ENCODE data around the gene CTXND2.
"Not testable (repeated sequence)": the region's sequence is repeated elsewhere in the genome, so short reads cannot be mapped to it uniquely, and the experiment has no call there.

Gene CTXND2

GRCh38 chr1:150887018-150887417, at the start of gene CTXND2:
Gene CTXND2, plus strand, starts transcription at chr1:150887136. Its CDS starts 25,179 bp downstream, at chr1:150912315.
- Histone ChIP-seq H2AFZ (ENCODE audit: low read depth, low read length, severe bottlenecking) (no peak within 1 kb of the TSS), H3K9me2 (replicated peaks; ENCODE audit: insufficient read depth, low read length) (no peaks in the 10 kb centered on the region), H3F3A (ENCODE audit: insufficient read depth) (no peaks in the 10 kb centered on the region), H3K4me3 (ENCODE audit: insufficient read depth, low read length, poor library complexity, severe bottlenecking) (no peak within 1 kb of the TSS), H3K36me3 (ENCODE audit: low read length) (no peaks in the 10 kb centered on the region), H3K27ac (ENCODE audit: low read depth, low read length) (no peak within 1 kb of the TSS), H3K4me2 (ENCODE audit: low read depth, low read length, poor library complexity, severe bottlenecking) (no peak within 1 kb of the TSS), H3K79me2 (ENCODE audit: insufficient read depth, low read length) (no peaks in the 10 kb centered on the region), H3K9me3 (ENCODE audit: insufficient read depth, low read length) (no peaks in the 10 kb centered on the region), H3K27me3 (ENCODE audit: low read length) (no peaks in the 10 kb centered on the region), H4K20me1 (ENCODE audit: low read depth, low read length) (no peaks in the 10 kb centered on the region), H3K9ac (ENCODE audit: low read length) (no peak within 1 kb of the TSS)
- TF ChIP-seq CTCF (IDR thresholded peaks at IDR 0.05; ENCODE audit: insufficient read depth, low read length, poor library complexity, severe bottlenecking) (no peak), EZH2phosphoT487 (conservative IDR thresholded peaks at IDR 0.05; ENCODE audit: low read length) (no peak)

DNA sequence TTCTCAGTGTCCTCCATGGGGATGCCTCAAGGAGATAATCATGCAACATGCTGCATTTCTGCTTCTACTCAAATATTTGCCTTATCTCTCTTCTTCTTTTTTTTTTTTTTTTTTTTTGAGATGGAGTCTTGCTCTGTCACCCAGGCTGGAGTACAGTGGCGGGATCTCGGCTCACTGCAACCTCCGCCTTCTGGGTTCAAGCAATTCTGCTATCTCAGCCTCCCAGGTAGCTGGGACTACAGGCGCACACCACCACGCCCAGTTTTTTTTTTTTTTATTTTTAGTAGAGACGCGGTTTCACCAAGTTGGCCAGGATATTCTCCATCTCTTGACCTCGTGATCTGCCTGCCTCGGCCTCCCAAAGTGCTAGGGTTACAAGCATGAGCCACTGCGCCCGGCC, 46.1 kb upstream of the CTXND2 start:
- not testable (repeated sequence) for H3F3A ChIP-seq (ENCODE audit: insufficient read depth); H3K9me2 ChIP-seq (replicated peaks; ENCODE audit: insufficient read depth, low read length); H3K9me3 ChIP-seq (ENCODE audit: insufficient read depth, low read length); H3K27me3 ChIP-seq (ENCODE audit: low read length); H2AFZ ChIP-seq (ENCODE audit: low read depth, low read length, severe bottlenecking); H3K79me2 ChIP-seq (ENCODE audit: insufficient read depth, low read length); H3K27ac ChIP-seq (ENCODE audit: low read depth, low read length); H3K9ac ChIP-seq (ENCODE audit: low read length); H3K36me3 ChIP-seq (ENCODE audit: low read length); H3K4me3 ChIP-seq (ENCODE audit: insufficient read depth, low read length, poor library complexity, severe bottlenecking); H4K20me1 ChIP-seq (ENCODE audit: low read depth, low read length); H3K4me2 ChIP-seq (ENCODE audit: low read depth, low read length, poor library complexity, severe bottlenecking)

GRCh38 chr1:150841626-150842025, 45.3 kb upstream of the CTXND2 start:
- Histone ChIP-seq H3F3A (ENCODE audit: insufficient read depth) (no peaks in the 10 kb centered on the region), H3K9ac (ENCODE audit: low read length) (no peak overlapping the region), H3K36me3 (ENCODE audit: low read length) (peaks cover 4% of the 10 kb centered on the region; the same call in 1 of the 2 replicates), H3K27ac (ENCODE audit: low read depth, low read length) (no peak overlapping the region), H3K27me3 (ENCODE audit: low read length) (no peaks in the 10 kb centered on the region), H3K79me2 (ENCODE audit: insufficient read depth, low read length) (no peaks in the 10 kb centered on the region), H2AFZ (ENCODE audit: low read depth, low read length, severe bottlenecking) (no peak overlapping the region), H3K9me3 (ENCODE audit: insufficient read depth, low read length) (no peaks in the 10 kb centered on the region), H3K9me2 (replicated peaks; ENCODE audit: insufficient read depth, low read length) (no peaks in the 10 kb centered on the region), H4K20me1 (ENCODE audit: low read depth, low read length) (no peaks in the 10 kb centered on the region), H3K4me2 (ENCODE audit: low read depth, low read length, poor library complexity, severe bottlenecking) (no peak overlapping the region), H3K4me3 (ENCODE audit: insufficient read depth, low read length, poor library complexity, severe bottlenecking) (no peak overlapping the region)
- TF ChIP-seq EZH2phosphoT487 (conservative IDR thresholded peaks at IDR 0.05; ENCODE audit: low read length) (no peak), CTCF (IDR thresholded peaks at IDR 0.05; ENCODE audit: insufficient read depth, low read length, poor library complexity, severe bottlenecking) (no peak)

DNA sequence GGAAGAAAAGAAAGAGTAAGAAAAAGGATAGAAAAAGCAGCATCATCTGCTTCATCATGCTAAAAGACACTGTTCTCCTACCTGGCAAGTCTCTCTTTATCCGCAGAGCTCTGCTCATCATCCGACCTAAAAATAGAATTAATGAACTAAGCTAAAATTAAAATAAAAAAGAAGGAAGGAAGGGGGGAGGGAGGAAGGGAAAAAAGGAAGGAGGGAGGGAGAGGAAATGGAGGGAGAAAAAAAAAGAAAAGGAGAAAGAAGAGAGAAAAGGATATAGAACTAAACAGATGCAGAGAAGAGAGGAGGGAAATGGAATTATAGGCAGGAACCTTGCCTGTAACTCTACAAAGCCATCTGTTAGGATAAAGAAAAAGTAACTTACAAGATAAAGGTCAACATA, 44.6 kb upstream of the CTXND2 start:
- Histone ChIP-seq H3K4me2 (ENCODE audit: low read depth, low read length, poor library complexity, severe bottlenecking) (no peak overlapping the region), H3K4me3 (ENCODE audit: insufficient read depth, low read length, poor library complexity, severe bottlenecking) (no peak overlapping the region), H3K9ac (ENCODE audit: low read length) (no peak overlapping the region), H3K9me2 (replicated peaks; ENCODE audit: insufficient read depth, low read length) (no peaks in the 10 kb centered on the region), H3K36me3 (ENCODE audit: low read length) (peaks cover 4% of the 10 kb centered on the region; the same call in 1 of the 2 replicates), H3K9me3 (ENCODE audit: insufficient read depth, low read length) (no peaks in the 10 kb centered on the region), H3F3A (ENCODE audit: insufficient read depth) (no peaks in the 10 kb centered on the region), H3K27me3 (ENCODE audit: low read length) (no peaks in the 10 kb centered on the region), H4K20me1 (ENCODE audit: low read depth, low read length) (no peaks in the 10 kb centered on the region), H3K79me2 (ENCODE audit: insufficient read depth, low read length) (no peaks in the 10 kb centered on the region), H3K27ac (ENCODE audit: low read depth, low read length) (no peak overlapping the region), H2AFZ (ENCODE audit: low read depth, low read length, severe bottlenecking) (no peak overlapping the region)
- TF ChIP-seq EZH2phosphoT487 (conservative IDR thresholded peaks at IDR 0.05; ENCODE audit: low read length), result no peak

Data from SU-DHL-6 (cell line).